ENCODE measurements around the gene SLPI. TPM values are rescaled to one million over a fixed set of nuclear protein-coding genes. Genes with fewer than 3 reads are reported as not detected.

SLPI gene
- total and polyA plus RNA-seq, 2 of the 13 experiments (the other 11 are each of a cell fraction or from before 2014, with no cell fraction given) = 0.13 TPM; not detected in 1

GRCh38 chr20:45290677-45291355, 36.5 kb upstream of the SLPI start (continued):
- TF ChIP-seq, protein P1, sequence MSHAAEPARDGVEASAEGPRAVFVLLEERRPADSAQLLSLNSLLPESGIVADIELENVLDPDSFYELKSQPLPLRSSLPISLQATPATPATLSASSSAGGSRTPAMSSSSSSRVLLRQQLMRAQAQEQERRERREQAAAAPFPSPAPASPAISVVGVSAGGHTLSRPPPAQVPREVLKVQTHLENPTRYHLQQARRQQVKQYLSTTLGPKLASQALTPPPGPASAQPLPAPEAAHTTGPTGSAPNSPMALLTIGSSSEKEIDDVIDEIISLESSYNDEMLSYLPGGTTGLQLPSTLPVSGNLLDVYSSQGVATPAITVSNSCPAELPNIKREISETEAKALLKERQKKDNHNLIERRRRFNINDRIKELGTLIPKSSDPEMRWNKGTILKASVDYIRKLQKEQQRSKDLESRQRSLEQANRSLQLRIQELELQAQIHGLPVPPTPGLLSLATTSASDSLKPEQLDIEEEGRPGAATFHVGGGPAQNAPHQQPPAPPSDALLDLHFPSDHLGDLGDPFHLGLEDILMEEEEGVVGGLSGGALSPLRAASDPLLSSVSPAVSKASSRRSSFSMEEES (CRISPR knock-in tag; IDR thresholded peaks at IDR 0.05) = peak; percentile 36; the same call in 1 of the 2 replicates
- TF ChIP-seq ZBTB25 (CRISPR knock-in tag; IDR thresholded peaks at IDR 0.05) (peak; percentile 58; the same call in 1 of the 2 replicates), ZNF670 (CRISPR knock-in tag; IDR thresholded peaks at IDR 0.05; ENCODE audit: borderline replicate concordance) (0 out of 2 replicates have a peak, but pooled peaks have one; percentile 52), NAIF1 (CRISPR knock-in tag; IDR thresholded peaks at IDR 0.05; ENCODE audit: borderline replicate concordance) (no peak), THRA (CRISPR knock-in tag; IDR thresholded peaks at IDR 0.05; ENCODE audit: borderline replicate concordance) (0 out of 2 replicates have a peak, but pooled peaks have one; percentile 29), KDM2A (CRISPR knock-in tag; IDR thresholded peaks at IDR 0.05; ENCODE audit: borderline replicate concordance, low read depth) (peak; percentile 74), MIXL1 (CRISPR knock-in tag; IDR thresholded peaks at IDR 0.05) (0 out of 2 replicates have a peak, but pooled peaks have one; percentile 57), RFXAP (CRISPR knock-in tag; IDR thresholded peaks at IDR 0.05; ENCODE audit: borderline replicate concordance) (no peak), EZH2 (conservative IDR thresholded peaks at IDR 0.05; ENCODE audit: low read depth, low read length) (peak; percentile 78; the same call in 1 of the 2 replicates), ATF4 (CRISPR knock-in tag; IDR thresholded peaks at IDR 0.05) (no peak), STAG1 (CRISPR knock-in tag; IDR thresholded peaks at IDR 0.05) (peak; percentile 83), FOSL2 (CRISPR knock-in tag; IDR thresholded peaks at IDR 0.05) (peak; percentile 8; the same call in 1 of the 2 replicates), ZNF883 (CRISPR knock-in tag; IDR thresholded peaks at IDR 0.05; ENCODE audit: not compliant biosample characterization) (no peak), KLF6 (CRISPR knock-in tag; IDR thresholded peaks at IDR 0.05) (no peak)
- TF ChIP-seq, protein P2, sequence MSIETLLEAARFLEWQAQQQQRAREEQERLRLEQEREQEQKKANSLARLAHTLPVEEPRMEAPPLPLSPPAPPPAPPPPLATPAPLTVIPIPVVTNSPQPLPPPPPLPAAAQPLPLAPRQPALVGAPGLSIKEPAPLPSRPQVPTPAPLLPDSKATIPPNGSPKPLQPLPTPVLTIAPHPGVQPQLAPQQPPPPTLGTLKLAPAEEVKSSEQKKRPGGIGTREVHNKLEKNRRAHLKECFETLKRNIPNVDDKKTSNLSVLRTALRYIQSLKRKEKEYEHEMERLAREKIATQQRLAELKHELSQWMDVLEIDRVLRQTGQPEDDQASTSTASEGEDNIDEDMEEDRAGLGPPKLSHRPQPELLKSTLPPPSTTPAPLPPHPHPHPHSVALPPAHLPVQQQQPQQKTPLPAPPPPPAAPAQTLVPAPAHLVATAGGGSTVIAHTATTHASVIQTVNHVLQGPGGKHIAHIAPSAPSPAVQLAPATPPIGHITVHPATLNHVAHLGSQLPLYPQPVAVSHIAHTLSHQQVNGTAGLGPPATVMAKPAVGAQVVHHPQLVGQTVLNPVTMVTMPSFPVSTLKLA (IDR thresholded peaks at IDR 0.05) = no peak
